Measurements from ENCODE around the gene CDK6. TPM values are rescaled to one million over a fixed set of nuclear protein-coding genes. Genes with fewer than 3 reads are reported as not detected.

CDK6 gene
- total RNA-seq, 1 experiment from 2014 or later: 175 TPM

DNA sequence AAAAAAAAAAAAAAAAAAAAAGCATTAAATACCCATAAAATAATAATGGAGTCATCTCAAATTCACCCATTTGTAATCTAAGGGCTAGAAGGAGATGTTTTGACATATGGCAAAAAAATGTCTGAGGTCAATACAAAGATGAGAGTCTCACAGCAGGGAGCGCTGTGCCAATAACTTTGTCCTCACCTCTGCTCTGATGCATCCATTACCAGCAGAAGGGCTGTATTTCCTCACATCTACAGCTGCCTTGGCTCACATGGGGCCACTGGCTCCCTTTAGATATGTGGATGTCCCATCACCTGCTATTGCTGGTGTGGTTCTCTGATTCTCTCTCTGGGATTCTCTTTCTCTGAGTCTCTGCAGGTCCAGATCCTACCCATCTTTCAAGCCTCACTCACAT lies 155.9 kb downstream of the CDK6 start:
- Mint-ChIP-seq H3K27me3 (ENCODE audit: insufficient read depth, unreplicated experiment) (no peaks in the 10 kb centered on the region), H3K27ac (ENCODE audit: unreplicated experiment) (peak overlapping the region; percentile 5), H3K9me3 (ENCODE audit: unreplicated experiment) (no peaks in the 10 kb centered on the region), H3K4me1 (ENCODE audit: low read depth, unreplicated experiment) (peaks cover 52% of the 10 kb centered on the region), H3K36me3 (ENCODE audit: insufficient read depth, unreplicated experiment) (peaks cover 34% of the 10 kb centered on the region), H3K4me3 (ENCODE audit: unreplicated experiment) (no peak overlapping the region)
- DNase-seq: no peak
- intact Hi-C loops (cut with micrococcal nuclease; ENCODE audit: unreplicated experiment): no loop called here
- CTCF ChIA-PET: no interaction called here
- Histone ChIP-seq H3K36me3 (ENCODE audit: control insufficient read depth, insufficient read depth, low read length) (no peaks in the 10 kb centered on the region), H3K9me3 (no peaks in the 10 kb centered on the region), H3K4me3 (ENCODE audit: low read depth, low read length) (no peak overlapping the region), H3K4me1 (peaks cover 43% of the 10 kb centered on the region), H3K27me3 (replicated peaks; ENCODE audit: control insufficient read depth, insufficient read depth, low read length) (no peaks in the 10 kb centered on the region)
- no peak for TF ChIP-seq CTCF (IDR thresholded peaks at IDR 0.05; ENCODE audit: insufficient read depth in 1 of 2, low read depth in 1 of 2, low read length in 1 of 2, severe bottlenecking in 1 of 2, unreplicated experiment in 1 of 2)
- POLR2A ChIA-PET: no interaction called here
- no TSS peak for BruUV-seq (replicated peaks)

DNA sequence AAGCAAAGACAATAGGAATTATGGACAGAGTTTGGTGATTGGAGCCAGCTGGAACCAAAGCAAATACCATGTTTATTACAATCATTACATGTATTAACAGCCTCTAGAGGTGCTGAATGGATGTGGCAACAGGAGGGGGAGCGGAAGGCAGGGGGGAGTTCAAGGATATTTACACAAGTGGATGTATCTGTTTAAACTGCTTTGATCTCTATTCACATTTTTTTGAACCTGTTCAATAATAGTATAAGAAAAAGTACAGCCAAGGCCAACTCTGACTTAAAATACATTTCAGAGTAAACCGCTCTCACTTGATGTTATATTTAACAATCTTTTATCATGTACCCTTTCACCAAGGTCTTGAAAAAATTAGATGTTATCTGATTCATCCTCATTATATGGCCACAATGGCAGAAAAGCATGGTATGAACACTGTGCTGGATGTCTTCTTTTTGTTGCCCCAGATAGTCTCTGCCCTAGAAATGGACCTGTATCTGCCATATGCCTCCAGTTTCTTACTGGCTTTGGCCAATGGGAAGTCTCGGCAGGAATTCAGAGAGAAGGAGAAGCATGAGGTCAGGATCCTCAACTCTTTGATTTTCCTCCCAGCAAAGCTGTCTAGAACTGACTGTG lies 158.0 kb downstream of the CDK6 start:
- Histone ChIP-seq H3K9me3 (no peaks in the 10 kb centered on the region), H3K4me3 (ENCODE audit: low read depth, low read length) (no peak overlapping the region), H3K27me3 (replicated peaks; ENCODE audit: control insufficient read depth, insufficient read depth, low read length) (no peaks in the 10 kb centered on the region), H3K36me3 (ENCODE audit: control insufficient read depth, insufficient read depth, low read length) (no peaks in the 10 kb centered on the region), H3K4me1 (peaks cover 22% of the 10 kb centered on the region)
- no TSS peak for BruUV-seq (replicated peaks)
- Mint-ChIP-seq H3K4me1 (ENCODE audit: low read depth, unreplicated experiment) (peaks cover 40% of the 10 kb centered on the region), H3K36me3 (ENCODE audit: insufficient read depth, unreplicated experiment) (peaks cover 41% of the 10 kb centered on the region), H3K27ac (ENCODE audit: unreplicated experiment) (no peak overlapping the region), H3K4me3 (ENCODE audit: unreplicated experiment) (no peak overlapping the region), H3K9me3 (ENCODE audit: unreplicated experiment) (peaks cover 10% of the 10 kb centered on the region), H3K27me3 (ENCODE audit: insufficient read depth, unreplicated experiment) (no peaks in the 10 kb centered on the region)
- intact Hi-C loops (cut with micrococcal nuclease; ENCODE audit: unreplicated experiment): no loop called here
- ChIA-PET CTCF (no interaction called here), POLR2A (no interaction called here)
- no peak for TF ChIP-seq CTCF (IDR thresholded peaks at IDR 0.05; ENCODE audit: insufficient read depth in 1 of 2, low read depth in 1 of 2, low read length in 1 of 2, severe bottlenecking in 1 of 2, unreplicated experiment in 1 of 2)
- no peak for DNase-seq

DNA sequence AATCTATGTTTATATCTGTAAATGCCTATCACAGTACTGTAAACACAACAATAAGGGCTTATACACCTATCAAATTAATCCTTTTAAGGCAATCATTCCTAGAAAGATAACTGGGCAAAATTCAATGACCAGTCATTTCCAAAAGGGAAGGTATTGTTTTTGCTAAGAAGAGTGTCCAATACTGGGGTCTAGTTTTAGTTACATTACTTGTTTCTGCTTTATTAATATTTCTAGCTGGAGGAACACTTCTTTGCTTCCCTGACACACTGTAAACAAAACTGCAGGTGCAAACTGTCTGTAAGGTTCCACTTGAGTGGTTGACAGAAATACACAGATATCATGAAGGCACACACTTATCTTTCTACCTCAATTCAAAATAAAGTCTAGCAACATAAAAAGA lies 162.0 kb downstream of the CDK6 start:
- Mint-ChIP-seq H3K4me1 (ENCODE audit: low read depth, unreplicated experiment) (peaks cover 20% of the 10 kb centered on the region), H3K36me3 (ENCODE audit: insufficient read depth, unreplicated experiment) (peaks cover 63% of the 10 kb centered on the region), H3K27me3 (ENCODE audit: insufficient read depth, unreplicated experiment) (no peaks in the 10 kb centered on the region), H3K9me3 (ENCODE audit: unreplicated experiment) (peaks cover 10% of the 10 kb centered on the region), H3K4me3 (ENCODE audit: unreplicated experiment) (no peak overlapping the region), H3K27ac (ENCODE audit: unreplicated experiment) (peak overlapping the region; percentile 3)
- DNase-seq: no peak
- ChIA-PET CTCF (no interaction called here), POLR2A (no interaction called here)
- intact Hi-C loops (cut with micrococcal nuclease; ENCODE audit: unreplicated experiment): no loop called here
- H3K4me1 ChIP-seq: no peaks in the 10 kb centered on the region
- H3K36me3 ChIP-seq (ENCODE audit: control insufficient read depth, insufficient read depth, low read length): peaks cover 2% of the 10 kb centered on the region; the same call in 1 of the 2 replicates
- H3K27me3 ChIP-seq (replicated peaks; ENCODE audit: control insufficient read depth, insufficient read depth, low read length): no peaks in the 10 kb centered on the region
- no TSS peak for BruUV-seq (replicated peaks)
- no peaks in the 10 kb centered on the region for H3K9me3 ChIP-seq
- TF ChIP-seq CTCF (IDR thresholded peaks at IDR 0.05; ENCODE audit: insufficient read depth in 1 of 2, low read depth in 1 of 2, low read length in 1 of 2, severe bottlenecking in 1 of 2, unreplicated experiment in 1 of 2): no peak
- H3K4me3 ChIP-seq (ENCODE audit: low read depth, low read length): no peak overlapping the region
